Measurements from ENCODE around the gene ANKRD6. TPM values are rescaled to one million over a fixed set of nuclear protein-coding genes. Genes with fewer than 3 reads are reported as not detected.

The ANKRD6 gene
- polyA plus RNA-seq, 3 donors: 0.93 to 3.0 (median 1.2) TPM

GRCh38 chr6:89528866-89529265 lies 95.9 kb downstream of the ANKRD6 start:
- Histone ChIP-seq H3K9ac (ENCODE audit: insufficient read depth, low read length, poor library complexity, severe bottlenecking) (no peak overlapping the region), H3K36me3 (replicated peaks in 1 of 2; ENCODE audit: control insufficient read depth in 1 of 2, insufficient read depth in 2 of 2, low read length in 2 of 2) (no peaks in the 10 kb centered on the region), H4K20me1 (ENCODE audit: insufficient read depth, low read length) (no peaks in the 10 kb centered on the region), H2AFZ (ENCODE audit: insufficient read depth, low read depth, low read length, poor library complexity, severe bottlenecking) (no peak overlapping the region), H3K4me3 (replicated peaks in 1 of 3; ENCODE audit: low read depth in 2 of 3, low read length in 3 of 3) (no peak overlapping the region), H3K4me1 (ENCODE audit: control insufficient read depth in 1 of 2, insufficient read depth in 2 of 2, low read length in 2 of 2) (no peaks in the 10 kb centered on the region), H3K27me3 (ENCODE audit: control insufficient read depth in 2 of 2, insufficient read depth in 2 of 2, low read length in 2 of 2) (no peaks in the 10 kb centered on the region), H3K79me2 (ENCODE audit: insufficient read depth, low read length) (no peaks in the 10 kb centered on the region), H3K27ac (ENCODE audit: low read depth in 1 of 2, low read length in 2 of 2) (no peak overlapping the region), H3K9me3 (replicated peaks in 1 of 2; ENCODE audit: control insufficient read depth in 1 of 2, insufficient read depth in 1 of 2, low read length in 2 of 2) (no peaks in the 10 kb centered on the region), H3K4me2 (replicated peaks; ENCODE audit: extremely low read depth, low read length, poor library complexity, severe bottlenecking) (no peak overlapping the region)
- H3K36me3 Mint-ChIP-seq: no peaks in the 10 kb centered on the region
- no peak for DNase-seq
- no peak overlapping the region for H3K27ac Mint-ChIP-seq
- H3K4me1 Mint-ChIP-seq: peaks cover 2% of the 10 kb centered on the region
- intact Hi-C loops (cut with micrococcal nuclease): no loop called here
- H3K9me3 Mint-ChIP-seq: peaks cover 0 to 1% (median 0%) of the 10 kb centered on the region in 7 donors
- no peak for TF ChIP-seq CTCF (IDR thresholded peaks at IDR 0.05)
- no peaks in the 10 kb centered on the region for H3K27me3 Mint-ChIP-seq (ENCODE audit: low read depth in 3 of 3)
- H3K4me3 Mint-ChIP-seq: no peak overlapping the region

DNA sequence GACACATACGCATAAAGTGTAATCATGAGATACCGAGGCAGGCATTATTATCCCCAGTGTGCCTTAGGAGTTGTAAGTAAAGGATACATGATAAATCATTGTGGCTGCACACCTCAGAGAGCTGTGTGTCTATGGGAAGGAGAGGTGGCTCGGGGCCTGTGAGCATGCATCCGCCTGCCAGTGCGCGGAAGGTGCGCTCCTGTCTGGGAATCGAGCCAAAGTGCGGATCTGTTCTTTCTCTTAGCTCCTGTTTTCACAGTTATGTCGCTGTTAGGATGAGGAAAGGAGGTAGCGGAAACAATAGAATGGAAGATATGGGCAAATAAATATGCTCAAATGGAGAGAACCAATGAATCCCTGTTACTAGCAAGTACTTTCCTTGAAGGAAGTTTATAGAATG lies 98.0 kb downstream of the ANKRD6 start:
- no peaks in the 10 kb centered on the region for H3K4me1 ChIP-seq (ENCODE audit: control insufficient read depth in 1 of 2, insufficient read depth in 2 of 2, low read length in 2 of 2)
- no peaks in the 10 kb centered on the region for H3K9me3 ChIP-seq (replicated peaks in 1 of 2; ENCODE audit: control insufficient read depth in 1 of 2, insufficient read depth in 1 of 2, low read length in 2 of 2)
- no peak overlapping the region for H3K4me3 ChIP-seq (replicated peaks in 1 of 3; ENCODE audit: low read depth in 2 of 3, low read length in 3 of 3)
- no peak overlapping the region for H3K27ac ChIP-seq (ENCODE audit: low read depth in 1 of 2, low read length in 2 of 2)
- Mint-ChIP-seq H3K27me3 (ENCODE audit: low read depth in 3 of 3) (peaks cover 0 to under 1% (median 0%) of the 10 kb centered on the region in 3 donors), H3K36me3 (no peaks in the 10 kb centered on the region), H3K4me3 (no peak overlapping the region), H3K27ac (no peak overlapping the region), H3K4me1 (peaks cover 2% of the 10 kb centered on the region), H3K9me3 (peaks cover 0 to 1% (median 0%) of the 10 kb centered on the region in 7 donors)
- no peaks in the 10 kb centered on the region for H3K27me3 ChIP-seq (ENCODE audit: control insufficient read depth in 2 of 2, insufficient read depth in 2 of 2, low read length in 2 of 2)
- no peak for TF ChIP-seq CTCF (IDR thresholded peaks at IDR 0.05)
- no peak for DNase-seq
- H3K9ac ChIP-seq (ENCODE audit: insufficient read depth, low read length, poor library complexity, severe bottlenecking): no peak overlapping the region
- no peaks in the 10 kb centered on the region for H3K79me2 ChIP-seq (ENCODE audit: insufficient read depth, low read length)
- 88% methylated on average over 10 of the region's 11 CpGs for WGBS (ENCODE audit: insufficient coverage)
- H3K36me3 ChIP-seq (replicated peaks in 1 of 2; ENCODE audit: control insufficient read depth in 1 of 2, insufficient read depth in 2 of 2, low read length in 2 of 2): no peaks in the 10 kb centered on the region
- no peak overlapping the region for H3K4me2 ChIP-seq (replicated peaks; ENCODE audit: extremely low read depth, low read length, poor library complexity, severe bottlenecking)
- no peaks in the 10 kb centered on the region for H4K20me1 ChIP-seq (ENCODE audit: insufficient read depth, low read length)
- no peak overlapping the region for H2AFZ ChIP-seq (ENCODE audit: insufficient read depth, low read depth, low read length, poor library complexity, severe bottlenecking)
- intact Hi-C loops (cut with micrococcal nuclease): no loop called here
